NCI-H2227 (cell line): Measurements from ENCODE around the gene SLC22A31.
A peak's percentile ranks its signal among the peaks of the same experiment; 100 is the strongest.
"Not testable (repeated sequence)": the region's sequence is repeated elsewhere in the genome, so short reads cannot be mapped to it uniquely, and the experiment has no call there.

Source experiments
- DNase-seq: peaks from one replicate; lab custom pipeline; 2025; ENCODE audit not compliant: unreplicated experiment; lab: John Stamatoyannopoulos, UW

The SLC22A31 gene

DNA sequence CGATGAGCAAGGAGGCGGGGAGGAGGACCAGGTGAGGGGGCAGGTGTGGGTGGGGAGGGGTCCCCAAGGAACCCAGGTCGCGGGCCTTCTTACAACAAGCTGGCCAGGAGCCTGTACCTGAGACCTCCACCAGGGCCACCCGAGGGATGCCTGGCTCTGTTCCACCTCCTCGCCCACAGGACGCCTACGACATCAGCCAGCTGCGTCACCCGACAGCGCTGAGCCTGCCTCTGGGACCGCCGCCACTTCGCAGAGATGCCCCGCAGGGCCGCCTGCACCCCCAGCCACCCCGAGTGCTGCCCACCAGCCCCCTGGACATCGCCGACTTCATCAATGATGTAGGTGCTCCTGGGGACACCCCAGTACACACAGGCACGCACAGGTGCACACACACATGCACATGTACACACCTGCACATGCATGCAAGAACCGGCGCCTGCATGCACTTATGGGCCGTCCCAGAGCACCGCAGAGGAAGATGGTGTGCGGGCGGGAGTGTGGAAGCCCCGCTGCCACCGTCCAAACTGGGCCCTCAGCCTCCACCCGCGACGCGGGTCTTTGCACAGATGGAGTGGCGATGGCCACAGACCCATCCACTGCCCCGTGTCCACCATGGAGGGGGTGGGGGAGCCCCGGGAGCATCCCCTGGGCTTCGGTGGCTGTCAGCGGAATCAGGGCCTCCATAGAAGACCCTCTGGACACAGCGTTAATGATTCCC is 6.6 kb downstream of the SLC22A31 start:
- no peak for DNase-seq

DNA sequence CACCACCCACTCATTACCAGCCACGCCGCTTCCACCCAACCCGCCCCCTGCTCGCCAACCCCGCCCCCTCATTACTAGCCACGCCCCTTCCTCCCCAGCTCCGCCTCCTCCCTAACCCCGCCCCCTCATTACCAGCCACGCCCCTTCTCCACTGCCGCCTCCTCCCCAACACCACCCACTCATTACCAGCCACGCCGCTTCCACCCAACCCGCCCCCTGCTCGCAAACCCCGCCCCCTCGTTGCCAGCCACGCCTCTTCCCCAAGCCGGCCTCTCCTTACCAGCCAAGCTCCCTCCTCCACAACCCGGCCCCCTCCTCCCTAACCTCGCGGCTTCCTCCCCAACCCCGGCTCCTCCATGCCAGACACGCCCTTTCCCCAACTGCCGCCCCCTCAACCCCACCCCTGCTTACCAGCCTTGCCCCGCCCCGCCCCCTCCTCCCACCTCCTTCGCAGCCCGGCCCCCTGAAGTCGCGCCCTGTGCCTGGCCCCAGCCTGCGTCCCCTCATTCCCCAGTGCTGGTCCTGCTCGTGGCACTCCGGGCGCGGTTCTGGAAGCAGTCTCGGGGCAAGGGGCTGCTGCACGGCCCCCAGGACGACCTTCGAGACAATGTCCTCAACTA is 7.3 kb downstream of the SLC22A31 start:
- peak; percentile 32 for DNase-seq

DNA sequence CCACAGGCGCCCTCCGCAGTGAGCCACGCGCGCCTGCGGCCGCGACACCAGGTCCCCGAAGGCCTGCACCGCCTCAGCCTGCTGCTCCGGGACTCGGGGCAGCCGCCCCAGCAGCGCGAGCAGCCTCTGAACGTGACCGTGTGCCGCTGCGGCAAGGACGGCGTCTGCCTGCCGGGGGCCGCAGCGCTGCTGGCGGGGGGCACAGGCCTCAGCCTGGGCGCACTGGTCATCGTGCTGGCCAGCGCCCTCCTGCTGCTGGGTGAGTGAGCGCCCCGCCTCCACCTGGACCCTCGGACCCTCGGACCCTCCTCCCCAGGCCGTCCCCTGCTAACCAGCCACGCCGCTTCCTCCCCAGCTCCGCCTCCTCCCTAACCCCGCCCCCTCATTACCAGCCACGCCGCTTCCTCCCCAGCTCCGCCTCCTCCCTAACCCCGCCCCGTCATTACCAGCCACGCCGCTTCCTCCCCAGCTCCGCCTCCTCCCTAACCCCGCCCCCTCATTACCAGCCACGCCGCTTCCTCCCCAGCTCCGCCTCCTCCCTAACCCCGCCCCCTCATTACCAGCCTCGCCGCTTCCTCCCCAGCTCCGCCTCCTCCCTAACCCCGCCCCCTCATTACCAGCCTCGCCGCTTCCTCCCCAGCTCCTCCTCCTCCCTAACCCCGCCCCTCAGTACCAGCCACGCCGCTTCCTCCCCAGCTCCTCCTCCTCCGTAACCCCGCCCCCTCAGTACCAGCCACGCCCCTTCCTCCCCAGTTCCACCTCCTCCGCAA is 8.0 kb downstream of the SLC22A31 start:
- DNase-seq, result peak; percentile 62

DNA sequence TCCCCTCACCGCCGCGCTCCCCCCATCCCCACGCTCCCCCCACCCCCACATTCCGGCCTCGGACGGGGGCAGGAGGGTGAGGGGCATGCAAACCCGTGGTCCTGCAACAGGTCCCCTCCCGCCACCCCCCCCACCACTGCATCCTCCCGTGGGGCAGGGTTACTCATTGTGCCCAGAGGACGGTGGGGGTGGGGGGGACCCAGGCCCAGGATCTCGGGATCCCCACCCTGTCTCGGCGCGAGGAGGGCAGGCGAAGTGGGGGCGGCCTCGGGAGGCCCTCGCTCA is 8.5 kb downstream of the SLC22A31 start:
- DNase-seq, result no peak

DNA sequence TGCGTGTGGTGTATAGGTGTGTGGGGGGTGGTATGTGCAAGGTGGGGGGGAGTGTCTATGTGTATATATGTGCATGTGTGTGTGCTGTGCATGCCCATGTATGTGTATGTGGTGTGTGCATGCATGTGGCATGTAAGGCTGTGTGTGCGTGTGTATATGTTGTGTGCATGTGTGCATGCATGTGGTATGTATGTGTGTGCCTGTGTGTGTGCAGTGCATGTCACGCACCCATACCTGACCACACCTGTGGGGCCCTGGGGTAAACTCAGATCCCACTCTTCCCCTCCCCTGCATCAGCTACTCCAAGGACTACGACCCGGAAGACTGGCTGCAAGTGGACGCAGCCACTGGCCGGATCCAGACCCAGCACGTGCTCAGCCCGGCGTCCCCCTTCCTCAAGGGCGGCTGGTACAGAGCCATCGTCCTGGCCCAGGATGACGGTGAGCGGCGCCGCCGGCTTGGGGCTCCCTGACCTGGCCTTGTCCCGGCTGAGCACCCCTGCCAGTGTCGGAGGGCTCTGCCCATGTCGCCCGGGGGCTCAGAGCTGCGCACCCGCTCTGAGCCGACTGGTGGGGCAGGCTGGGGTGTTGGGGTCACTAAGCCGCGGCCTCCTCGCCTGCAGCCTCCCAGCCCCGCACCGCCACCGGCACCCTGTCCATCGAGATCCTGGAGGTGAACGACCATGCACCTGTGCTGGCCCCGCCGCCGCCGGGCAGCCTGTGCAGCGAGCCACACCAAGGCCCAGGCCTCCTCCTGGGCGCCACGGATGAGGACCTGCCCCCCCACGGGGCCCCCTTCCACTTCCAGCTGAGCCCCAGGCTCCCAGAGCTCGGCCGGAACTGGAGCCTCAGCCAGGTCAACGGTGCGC is 9.1 kb downstream of the SLC22A31 start:
- no peak for DNase-seq

DNA sequence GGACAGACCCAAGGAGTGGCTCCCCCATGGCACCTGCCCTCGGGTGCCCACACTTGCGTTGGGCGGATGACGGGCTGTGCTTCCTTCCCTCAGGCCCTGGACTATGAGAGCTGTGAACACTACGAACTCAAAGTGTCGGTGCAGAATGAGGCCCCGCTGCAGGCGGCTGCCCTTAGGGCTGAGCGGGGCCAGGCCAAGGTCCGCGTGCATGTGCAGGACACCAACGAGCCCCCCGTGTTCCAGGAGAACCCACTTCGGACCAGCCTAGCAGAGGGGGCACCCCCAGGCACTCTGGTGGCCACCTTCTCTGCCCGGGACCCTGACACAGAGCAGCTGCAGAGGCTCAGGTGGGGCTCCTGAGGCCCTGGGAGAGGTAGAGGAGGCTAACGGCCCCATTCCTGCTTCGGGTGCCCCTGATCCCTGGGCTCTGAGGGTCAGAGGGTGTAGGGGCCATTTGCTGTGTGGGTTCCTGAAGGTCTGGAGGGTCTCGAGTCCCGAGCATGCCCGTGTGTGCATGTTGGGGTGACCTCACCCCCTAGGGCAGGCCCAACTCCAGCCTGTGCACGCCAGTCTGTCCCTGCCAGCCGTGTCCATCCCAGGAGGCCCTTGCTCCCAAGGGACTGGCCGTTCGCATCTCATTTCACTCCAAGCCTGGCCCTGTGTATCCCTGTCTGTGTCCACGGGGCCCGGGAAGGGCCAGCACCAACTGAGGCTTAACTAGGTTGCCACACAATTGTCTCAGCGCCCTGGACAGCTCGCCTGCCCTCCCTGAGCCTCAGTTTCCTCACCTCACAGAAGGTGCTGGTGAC is 10.0 kb downstream of the SLC22A31 start:
- no peak for DNase-seq

DNA sequence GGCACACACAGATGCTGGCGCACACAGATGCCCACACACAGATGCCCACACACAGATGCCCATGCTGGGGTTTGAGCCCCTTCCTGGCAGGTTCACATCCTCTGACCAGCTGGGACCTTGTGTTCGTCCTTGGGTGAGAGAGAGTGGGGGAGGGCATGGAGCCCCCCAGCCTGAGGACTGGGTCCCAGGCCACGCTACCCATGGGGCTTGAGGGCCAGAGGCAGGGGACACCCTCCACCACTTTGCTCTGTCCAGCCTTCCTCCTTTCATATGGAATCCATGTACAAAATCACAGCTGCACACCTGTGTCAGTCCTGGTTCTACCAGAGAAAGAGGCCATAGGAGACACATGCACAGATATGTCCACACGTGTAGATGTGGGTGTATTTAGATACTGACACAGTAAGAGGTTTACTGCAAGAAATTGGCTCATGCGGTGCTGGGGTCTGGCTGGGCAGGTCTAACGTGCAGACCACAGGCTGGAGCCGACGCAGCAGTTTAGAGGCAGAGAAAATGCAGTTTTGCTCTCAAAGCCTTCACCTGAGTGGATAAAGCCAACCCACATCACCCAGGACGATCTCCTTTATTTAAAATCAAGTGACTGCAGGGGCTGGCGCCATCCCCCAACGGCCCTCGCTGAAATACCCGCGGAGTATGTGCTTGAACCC is 10.8 kb downstream of the SLC22A31 start:
- no peak for DNase-seq

DNA sequence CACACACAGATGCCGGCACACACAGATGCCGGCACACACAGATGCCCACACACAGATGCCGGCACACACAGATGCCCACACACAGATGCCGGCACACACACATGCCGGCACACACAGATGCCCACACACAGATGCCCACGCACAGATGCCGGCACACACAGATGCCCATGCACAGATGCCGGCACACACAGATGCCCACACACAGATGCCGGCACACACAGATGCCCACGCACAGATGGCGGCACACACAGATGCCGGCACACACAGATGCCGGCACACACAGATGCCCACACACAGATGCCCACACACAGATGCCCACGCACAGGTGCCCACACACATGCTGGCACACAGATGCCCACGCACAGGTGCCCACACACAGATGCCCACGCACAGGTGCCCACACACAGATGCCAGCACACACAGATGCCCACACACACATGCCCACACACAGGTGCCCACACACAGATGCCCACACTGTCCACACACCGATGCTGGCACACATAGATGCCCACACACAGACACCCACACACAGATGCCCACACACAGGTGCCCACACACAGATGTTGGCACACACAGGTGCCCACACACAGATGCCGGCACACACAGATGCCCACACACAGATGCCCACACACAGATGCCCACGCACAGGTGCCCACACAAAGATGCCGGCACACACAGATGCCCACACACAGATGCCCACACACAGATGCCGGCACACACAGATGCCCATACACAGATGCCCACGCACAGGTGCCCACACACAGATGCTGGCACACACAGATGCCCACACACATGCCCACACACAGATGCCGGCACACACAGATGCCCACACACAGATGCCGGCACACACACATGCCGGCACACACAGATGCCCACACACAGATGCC is 11.6 kb downstream of the SLC22A31 start:
- DNase-seq, result not testable (repeated sequence)

DNA sequence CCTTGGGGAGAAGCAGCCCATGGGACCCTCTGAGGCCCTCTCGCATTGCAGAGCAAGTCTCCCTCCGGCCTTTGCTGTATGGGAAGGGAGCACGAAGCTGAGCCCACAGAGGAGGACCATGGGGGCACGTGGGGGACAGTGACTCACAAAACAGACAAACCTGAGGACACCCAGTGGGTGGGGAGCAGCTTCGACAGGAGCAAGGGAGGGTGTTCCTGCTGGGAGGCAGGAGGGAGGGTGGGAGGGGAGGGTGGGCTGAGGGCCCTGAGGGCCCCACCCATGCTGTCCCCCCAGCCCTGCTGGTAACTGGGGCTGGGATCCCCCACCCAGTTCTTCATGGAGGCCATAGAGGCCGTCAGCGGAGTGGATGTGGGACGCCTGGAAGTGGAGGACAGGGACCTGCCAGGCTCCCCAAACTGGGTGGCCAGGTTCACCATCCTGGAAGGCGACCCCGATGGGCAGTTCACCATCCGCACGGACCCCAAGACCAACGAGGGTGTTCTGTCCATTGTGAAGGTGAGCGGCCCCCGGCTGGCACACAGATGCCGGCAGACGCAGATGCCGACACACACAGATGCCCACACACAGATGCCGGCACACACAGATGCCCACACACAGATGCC is 12.5 kb downstream of the SLC22A31 start:
- no peak for DNase-seq

DNA sequence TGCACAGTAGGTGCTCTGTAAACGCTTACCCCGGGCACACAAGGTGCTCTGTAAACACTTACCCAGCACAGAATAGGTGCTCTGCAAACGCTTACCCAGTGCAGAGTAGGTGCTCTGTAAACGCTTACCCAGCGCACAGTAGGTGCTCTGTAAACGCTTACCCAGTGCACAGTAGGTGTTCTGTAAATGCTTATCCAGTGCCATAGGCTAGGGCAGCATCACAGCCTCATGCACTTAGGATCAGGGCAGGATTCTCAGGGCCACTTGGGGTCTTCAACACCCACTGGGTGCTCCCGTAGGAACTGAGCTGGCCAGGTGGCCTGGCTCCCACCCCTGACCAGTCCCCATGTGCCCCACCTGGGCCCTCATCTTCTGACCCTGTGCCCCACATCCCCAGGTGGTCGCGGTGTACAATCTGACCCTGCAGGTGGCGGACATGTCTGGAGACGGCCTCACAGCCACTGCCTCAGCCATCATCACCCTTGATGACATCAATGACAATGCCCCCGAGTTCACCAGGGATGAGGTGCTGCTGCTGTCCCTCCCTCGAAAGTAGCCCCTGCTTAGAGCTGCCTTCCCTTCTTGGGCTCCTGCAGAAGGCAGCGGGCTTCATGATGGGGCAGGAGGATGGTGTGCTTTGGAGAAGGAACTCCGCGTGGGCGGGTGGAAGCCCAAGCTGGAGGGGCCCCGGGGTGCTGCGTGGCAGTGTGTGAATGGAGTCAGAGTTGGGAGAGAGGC is 13.1 kb downstream of the SLC22A31 start:
- DNase-seq, result peak; percentile 12

DNA sequence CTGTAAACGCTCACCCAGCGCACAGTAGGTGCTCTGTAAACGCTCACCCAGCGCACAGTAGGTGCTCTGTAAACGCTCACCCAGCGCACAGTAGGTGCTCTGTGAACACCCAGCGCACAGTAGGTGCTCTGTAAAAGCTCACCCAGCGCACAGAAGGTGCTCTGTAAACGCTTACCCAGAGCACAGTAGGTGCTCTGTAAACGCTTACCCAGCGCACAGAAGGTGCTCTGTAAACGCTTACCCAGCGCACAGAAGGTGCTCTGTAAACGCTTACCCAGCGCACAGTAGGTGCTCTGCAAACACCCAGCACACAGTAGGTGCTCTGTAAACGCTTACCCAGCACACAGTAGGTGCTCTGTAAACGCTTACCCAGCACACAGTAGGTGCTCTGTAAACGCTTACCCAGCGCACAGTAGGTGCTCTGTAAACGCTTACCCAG is 13.7 kb downstream of the SLC22A31 start:
- DNase-seq, result not testable (repeated sequence)

DNA sequence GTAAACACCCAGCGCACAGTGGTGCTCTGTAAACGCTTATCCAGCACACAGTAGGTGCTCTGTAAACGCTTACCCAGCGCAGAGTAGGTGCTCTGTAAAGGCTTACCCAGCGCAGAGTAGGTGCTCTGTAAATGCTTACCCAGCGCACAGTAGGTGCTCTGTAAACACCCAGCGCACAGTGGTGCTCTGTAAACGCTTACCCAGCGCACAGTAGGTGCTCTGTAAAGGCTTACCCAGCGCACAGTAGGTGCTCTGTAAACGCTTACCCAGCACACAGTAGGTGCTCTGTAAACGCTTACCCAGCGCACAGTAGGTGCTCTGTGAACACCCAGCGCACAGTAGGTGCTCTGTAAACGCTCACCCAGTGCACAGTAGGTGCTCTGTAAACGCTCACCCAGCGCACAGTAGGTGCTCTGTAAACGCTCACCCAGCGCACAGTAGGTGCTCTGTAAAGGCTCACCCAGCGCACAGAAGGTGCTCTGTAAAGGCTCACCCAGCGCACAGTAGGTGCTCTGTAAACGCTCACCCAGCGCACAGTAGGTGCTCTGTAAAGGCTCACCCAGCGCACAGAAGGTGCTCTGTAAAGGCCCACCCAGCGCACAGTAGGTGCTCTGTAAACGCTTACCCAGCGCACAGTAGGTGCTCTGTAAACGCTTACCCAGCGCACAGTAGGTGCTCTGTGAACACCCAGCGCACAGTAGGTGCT is 14.3 kb downstream of the SLC22A31 start:
- not testable (repeated sequence) for DNase-seq

DNA sequence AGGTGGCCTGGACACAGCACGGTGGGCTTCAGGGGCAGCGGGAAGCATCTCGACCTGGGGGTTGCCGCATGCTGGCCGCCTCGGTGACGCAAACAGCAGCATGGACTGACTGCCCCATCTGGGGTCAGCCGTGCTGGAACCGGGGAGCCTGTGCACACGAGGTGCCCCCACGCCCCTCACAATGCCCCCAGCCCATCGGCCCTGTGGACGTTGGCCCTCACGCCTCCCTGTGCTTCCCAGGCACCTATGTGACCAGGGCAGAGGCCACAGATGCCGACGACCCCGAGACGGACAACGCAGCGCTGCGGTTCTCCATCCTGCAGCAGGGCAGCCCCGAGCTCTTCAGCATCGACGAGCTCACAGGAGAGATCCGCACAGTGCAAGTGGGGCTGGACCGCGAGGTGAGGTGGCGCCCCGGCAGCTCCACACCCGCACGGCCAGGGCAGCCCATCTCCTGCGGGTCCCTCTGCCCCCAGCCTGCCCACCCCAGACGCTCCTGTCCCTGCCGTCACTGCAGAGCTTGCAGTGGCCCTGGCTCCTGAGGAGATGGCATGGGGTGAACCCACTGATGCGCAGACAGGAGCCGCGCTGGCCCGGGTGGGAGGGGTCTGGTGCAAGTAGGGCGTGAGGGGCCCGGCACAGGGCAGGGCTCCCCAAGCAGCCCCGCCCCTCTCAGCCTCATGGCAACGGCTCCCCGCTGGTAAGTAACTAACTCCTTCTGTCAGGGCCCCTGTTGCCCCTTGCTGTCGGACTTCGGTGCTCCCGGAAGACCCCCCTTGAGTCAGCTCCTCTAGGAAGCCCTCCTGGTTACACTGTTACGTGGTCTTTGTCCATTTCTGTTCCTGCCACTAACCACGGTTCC is 15.2 kb downstream of the SLC22A31 start:
- DNase-seq, result peak; percentile 16

DNA sequence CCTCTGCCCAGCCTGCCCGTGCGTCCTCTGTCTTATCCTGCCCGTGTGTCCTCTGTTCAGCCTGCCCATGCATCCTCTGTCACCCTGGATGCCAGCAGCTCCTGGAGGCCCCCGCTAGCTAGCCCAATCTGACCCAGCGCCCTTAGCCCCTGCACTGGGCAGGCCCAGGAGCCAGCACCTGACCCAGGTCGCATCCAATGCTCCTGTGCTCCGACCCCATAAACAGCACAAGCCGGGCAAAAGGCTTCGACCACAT is 15.7 kb downstream of the SLC22A31 start:
- DNase-seq, result no peak

DNA sequence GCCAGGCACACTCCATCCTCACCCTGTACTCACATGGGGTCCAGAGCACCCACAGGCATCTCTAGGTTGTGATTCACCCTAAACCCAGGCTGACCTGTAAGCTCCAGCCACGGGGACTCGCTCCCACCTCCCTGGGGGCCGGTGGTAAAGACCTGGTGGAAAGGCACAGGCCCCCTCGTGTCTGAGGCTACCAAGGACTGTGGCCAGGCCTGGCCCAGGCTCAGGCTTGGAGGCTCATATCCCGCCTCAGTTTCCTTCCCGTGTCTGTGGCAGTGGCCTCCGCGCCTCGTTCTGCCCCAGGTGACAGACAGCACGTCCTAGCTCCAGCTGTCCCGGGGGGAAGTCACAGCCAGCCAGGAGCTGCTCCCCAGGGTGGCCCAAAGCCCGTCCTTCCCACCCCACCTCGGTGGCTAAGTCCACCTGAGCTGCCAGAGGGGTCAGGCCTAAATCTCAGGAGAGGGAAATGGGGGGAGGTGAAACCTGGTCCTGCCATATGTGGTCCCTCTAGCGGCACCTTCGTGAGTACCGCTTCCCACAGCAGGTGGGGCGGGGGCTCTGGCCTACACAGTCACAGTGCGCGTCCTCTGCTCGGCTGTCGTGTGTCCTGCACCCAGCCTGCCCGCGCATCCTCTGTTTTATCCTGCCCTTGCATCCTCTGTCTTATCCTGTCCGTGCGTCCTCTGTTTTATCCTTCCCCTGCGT is 16.2 kb downstream of the SLC22A31 start:
- DNase-seq, result no peak

DNA sequence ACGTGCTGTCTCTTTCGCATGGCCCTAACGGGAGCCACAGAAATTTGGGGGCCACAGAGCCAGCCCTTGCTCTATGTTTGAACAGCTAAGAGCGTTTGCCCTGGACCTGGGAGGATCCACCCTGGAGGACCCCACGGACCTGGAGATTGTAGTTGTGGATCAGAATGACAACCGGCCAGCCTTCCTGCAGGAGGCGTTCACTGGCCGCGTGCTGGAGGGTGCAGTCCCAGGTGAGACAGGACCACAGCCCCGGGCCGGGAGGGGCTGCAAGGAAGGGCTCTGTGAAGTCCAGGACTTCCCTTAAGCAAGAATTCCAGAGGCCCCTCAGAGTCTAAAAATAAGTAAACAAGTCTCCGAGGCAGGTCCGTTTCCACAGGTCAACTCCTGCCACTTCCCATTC is 16.9 kb downstream of the SLC22A31 start:
- no peak for DNase-seq
